ENCODE data around the gene EIF3A. TPM values are rescaled to one million over a fixed set of nuclear protein-coding genes. Genes with fewer than 3 reads are reported as not detected.
A peak's percentile ranks its signal among the peaks of the same experiment; 100 is the strongest.
"Not testable (repeated sequence)": the region's sequence is repeated elsewhere in the genome, so short reads cannot be mapped to it uniquely, and the experiment has no call there.

Gene EIF3A
- total RNA-seq, 1 donor from 2014 or later = 134 TPM

DNA sequence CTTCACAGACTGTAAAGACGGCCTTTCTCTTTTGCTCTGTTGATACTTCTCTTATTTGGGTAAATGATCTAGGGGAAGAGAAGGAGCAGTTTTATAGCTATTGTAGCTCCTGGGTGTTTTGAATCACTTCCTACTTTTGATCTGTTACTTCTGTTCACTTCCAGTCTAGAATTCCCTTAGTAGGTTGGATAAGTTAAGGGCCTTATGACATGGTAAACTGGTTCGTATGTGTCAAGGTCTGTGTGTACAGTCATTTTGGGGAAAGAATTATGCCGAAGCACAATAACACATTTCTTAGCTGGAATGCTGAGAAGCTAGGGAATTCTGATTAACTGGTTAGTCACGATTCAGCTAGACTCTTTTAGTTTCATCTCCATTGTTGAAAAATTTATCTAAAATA lies 31.4 kb upstream of the EIF3A start:
- no peak overlapping the region for H3K4me3 Mint-ChIP-seq (ENCODE audit: unreplicated experiment)

DNA sequence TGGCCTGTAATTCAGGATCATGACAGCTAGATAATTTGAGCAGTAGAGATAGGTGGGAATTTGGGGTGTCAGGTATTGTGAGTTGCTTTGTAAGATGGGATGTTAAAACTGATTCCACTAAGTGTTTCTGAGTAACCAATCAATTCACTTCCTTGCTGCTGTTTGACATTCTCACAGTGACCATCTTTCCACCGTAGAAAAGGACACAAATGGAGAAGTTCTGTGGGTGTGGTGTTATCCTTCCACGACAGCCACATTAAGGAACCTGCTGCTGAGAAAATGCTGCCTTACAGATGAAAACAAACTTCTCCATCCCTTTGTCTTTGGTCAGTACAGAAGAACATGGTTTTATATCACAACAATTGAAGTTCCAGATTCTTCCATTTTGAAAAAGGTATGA lies 27.2 kb upstream of the EIF3A start:
- not testable (repeated sequence) for H3K36me3 Mint-ChIP-seq (ENCODE audit: low read depth); H3K27me3 Mint-ChIP-seq (ENCODE audit: low read depth); H3K27ac Mint-ChIP-seq (ENCODE audit: unreplicated experiment); DNase-seq (ENCODE audit: low spot score); H3K9me3 Mint-ChIP-seq (ENCODE audit: low read depth); H3K4me3 Mint-ChIP-seq (ENCODE audit: unreplicated experiment)
- peaks cover 13% of the 10 kb centered on the region for H3K4me1 Mint-ChIP-seq (ENCODE audit: low read depth)

More for the DNA sequence above, 31.4 kb upstream of the EIF3A start:
- Mint-ChIP-seq H3K4me1 (ENCODE audit: low read depth) (peaks cover 7% of the 10 kb centered on the region), H3K27me3 (ENCODE audit: low read depth) (no peaks in the 10 kb centered on the region), H3K9me3 (ENCODE audit: low read depth) (no peaks in the 10 kb centered on the region), H3K36me3 (ENCODE audit: low read depth) (peaks cover 20% of the 10 kb centered on the region), H3K27ac (ENCODE audit: unreplicated experiment) (peak overlapping the region; percentile 14)
- no peak for DNase-seq (ENCODE audit: low spot score)
- TF ChIP-seq, protein P1, sequence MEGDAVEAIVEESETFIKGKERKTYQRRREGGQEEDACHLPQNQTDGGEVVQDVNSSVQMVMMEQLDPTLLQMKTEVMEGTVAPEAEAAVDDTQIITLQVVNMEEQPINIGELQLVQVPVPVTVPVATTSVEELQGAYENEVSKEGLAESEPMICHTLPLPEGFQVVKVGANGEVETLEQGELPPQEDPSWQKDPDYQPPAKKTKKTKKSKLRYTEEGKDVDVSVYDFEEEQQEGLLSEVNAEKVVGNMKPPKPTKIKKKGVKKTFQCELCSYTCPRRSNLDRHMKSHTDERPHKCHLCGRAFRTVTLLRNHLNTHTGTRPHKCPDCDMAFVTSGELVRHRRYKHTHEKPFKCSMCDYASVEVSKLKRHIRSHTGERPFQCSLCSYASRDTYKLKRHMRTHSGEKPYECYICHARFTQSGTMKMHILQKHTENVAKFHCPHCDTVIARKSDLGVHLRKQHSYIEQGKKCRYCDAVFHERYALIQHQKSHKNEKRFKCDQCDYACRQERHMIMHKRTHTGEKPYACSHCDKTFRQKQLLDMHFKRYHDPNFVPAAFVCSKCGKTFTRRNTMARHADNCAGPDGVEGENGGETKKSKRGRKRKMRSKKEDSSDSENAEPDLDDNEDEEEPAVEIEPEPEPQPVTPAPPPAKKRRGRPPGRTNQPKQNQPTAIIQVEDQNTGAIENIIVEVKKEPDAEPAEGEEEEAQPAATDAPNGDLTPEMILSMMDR (IDR thresholded peaks at IDR 0.05) = no peak

DNA sequence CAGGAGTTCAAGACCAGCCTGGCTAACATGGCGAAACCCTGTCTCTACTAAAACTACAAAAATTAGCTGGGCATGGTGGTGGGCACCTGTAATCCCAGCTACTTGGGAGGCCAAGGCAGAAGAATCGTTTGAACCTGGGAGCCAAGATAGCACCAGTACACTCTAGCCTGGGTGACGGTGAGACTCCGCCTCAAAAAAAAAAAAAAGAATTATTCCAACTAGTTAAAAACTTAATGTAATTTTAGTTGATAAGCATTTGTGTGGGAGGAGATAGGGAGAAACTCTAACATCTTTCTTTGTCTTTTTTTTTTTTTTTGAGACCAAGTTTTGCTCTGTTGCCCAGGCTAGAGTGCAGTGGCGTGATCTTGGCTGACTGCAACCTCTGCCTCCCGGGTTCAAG lies 26.5 kb upstream of the EIF3A start:
- H3K4me3 Mint-ChIP-seq (ENCODE audit: unreplicated experiment); H3K9me3 Mint-ChIP-seq (ENCODE audit: low read depth); DNase-seq (ENCODE audit: low spot score); H3K36me3 Mint-ChIP-seq (ENCODE audit: low read depth); H3K27ac Mint-ChIP-seq (ENCODE audit: unreplicated experiment); H3K27me3 Mint-ChIP-seq (ENCODE audit: low read depth): not testable (repeated sequence)
- H3K4me1 Mint-ChIP-seq (ENCODE audit: low read depth) = peaks cover 13% of the 10 kb centered on the region

DNA sequence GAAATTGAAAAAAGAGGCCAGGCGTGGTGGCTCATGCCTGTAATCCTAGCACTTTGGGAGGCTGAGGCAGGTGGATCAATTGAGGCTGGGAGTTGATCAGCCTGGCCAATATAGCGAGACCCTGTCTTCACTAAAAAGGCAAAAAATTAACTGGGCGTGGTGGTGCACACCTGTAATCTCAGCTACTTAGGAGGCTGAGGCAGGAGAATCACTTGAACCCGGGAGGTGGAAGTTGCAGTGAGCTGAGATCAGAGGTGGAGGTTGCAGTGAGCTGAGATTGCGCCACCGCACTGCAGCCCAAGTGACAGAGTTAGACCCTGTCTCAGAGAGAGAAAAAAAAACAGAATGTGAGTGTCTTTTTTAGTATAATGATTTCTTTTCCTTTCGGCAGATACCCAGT lies 25.3 kb upstream of the EIF3A start:
- not testable (repeated sequence) for H3K36me3 Mint-ChIP-seq (ENCODE audit: low read depth); H3K4me3 Mint-ChIP-seq (ENCODE audit: unreplicated experiment); H3K27me3 Mint-ChIP-seq (ENCODE audit: low read depth); DNase-seq (ENCODE audit: low spot score); H3K9me3 Mint-ChIP-seq (ENCODE audit: low read depth)
- peak overlapping the region; percentile 17 for H3K27ac Mint-ChIP-seq (ENCODE audit: unreplicated experiment)
- peaks cover 13% of the 10 kb centered on the region for H3K4me1 Mint-ChIP-seq (ENCODE audit: low read depth)

DNA sequence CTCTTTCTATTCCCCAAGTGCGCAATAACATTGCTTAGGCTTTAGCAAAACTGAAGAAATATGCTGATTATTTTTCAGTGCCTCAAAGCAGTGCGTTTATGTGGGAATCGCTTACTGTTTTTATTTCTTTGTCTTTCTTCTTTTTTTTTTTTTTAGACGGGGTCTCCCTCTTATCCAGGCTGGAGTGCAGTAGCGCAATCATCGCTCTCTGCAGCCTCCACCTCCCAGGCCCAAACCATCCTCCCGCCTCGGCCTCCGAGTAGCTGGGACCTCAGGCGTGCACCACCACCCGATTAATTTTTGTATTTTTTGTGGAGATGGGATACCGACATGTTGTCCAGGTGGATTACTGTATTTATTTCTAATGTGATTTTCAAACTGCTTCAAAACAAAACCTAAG lies 24.5 kb upstream of the EIF3A start:
- H3K27ac Mint-ChIP-seq (ENCODE audit: unreplicated experiment) = no peak overlapping the region
- H3K27me3 Mint-ChIP-seq (ENCODE audit: low read depth) = no peaks in the 10 kb centered on the region
- DNase-seq (ENCODE audit: low spot score) = no peak
- peaks cover 8% of the 10 kb centered on the region for H3K36me3 Mint-ChIP-seq (ENCODE audit: low read depth)
- no peaks in the 10 kb centered on the region for H3K9me3 Mint-ChIP-seq (ENCODE audit: low read depth)
- TF ChIP-seq, protein P1 (IDR thresholded peaks at IDR 0.05) = no peak
- peak overlapping the region; percentile 80 for H3K4me3 Mint-ChIP-seq (ENCODE audit: unreplicated experiment)
- H3K4me1 Mint-ChIP-seq (ENCODE audit: low read depth) = peaks cover 13% of the 10 kb centered on the region

DNA sequence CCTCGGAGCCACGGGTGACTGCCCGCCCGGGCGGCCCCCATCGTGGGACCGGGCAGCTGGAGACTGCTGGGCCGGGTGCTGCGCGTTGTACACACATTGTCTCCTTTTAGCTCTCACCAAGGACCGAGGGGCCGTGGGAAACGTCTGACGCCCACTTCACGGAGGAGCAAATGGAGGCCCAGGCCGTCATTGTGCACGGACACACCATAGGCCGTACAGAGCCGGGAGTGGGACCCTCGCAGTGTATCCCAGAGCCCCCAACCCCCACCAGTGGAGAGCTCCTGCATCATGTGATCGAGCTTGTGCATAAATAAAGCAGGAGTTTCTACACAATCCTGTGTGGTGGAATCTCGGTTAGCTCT lies 24.0 kb upstream of the EIF3A start:
- no peak for DNase-seq (ENCODE audit: low spot score)

More for the DNA sequence above, 24.0 kb upstream of the EIF3A start:
- Mint-ChIP-seq H3K36me3 (ENCODE audit: low read depth) (peaks cover 4% of the 10 kb centered on the region), H3K27ac (ENCODE audit: unreplicated experiment) (peak overlapping the region; percentile 71), H3K4me3 (ENCODE audit: unreplicated experiment) (peak overlapping the region; percentile 80), H3K27me3 (ENCODE audit: low read depth) (no peaks in the 10 kb centered on the region), H3K9me3 (ENCODE audit: low read depth) (no peaks in the 10 kb centered on the region), H3K4me1 (ENCODE audit: low read depth) (peaks cover 13% of the 10 kb centered on the region)
- TF ChIP-seq, protein P1 (IDR thresholded peaks at IDR 0.05) = no peak

Data from chondrocyte (in vitro differentiated cells).